Endothelial cell of umbilical vein (primary cell): ENCODE data around the gene CLASRP. TPM values are rescaled to one million over a fixed set of nuclear protein-coding genes. Genes with fewer than 3 reads are reported as not detected.

ENCODE experiments used
- BruUV-seq: library from RNA; stranded (reverse); fragments of 400-500 nt; replicated peaks from 2 replicates; lab custom pipeline; 2021; lab: Mats Ljungman, UMichigan
- CTCF ChIA-PET: fragments of 300-600, 350-600 bp; sonication (Branson Sonifier 250); formaldehyde crosslinking; loops from one replicate; lab custom pipeline; 2021; ENCODE audit warnings: antibody characterized with exemption, inconsistent platforms; lab: Charles Lee
- POLR2A ChIA-PET: fragments of 300-600, 350-600 bp; sonication (Branson Sonifier 250); formaldehyde crosslinking; loops from one replicate; lab custom pipeline; 2021; ENCODE audit warnings: antibody characterized with exemption, inconsistent platforms; lab: Charles Lee
- DNase-seq: peaks from one replicate; pipeline ENCODE4 v3.0.0-alpha.2; 2011; ENCODE audit warnings: low read depth, low spot score
- FAIRE-seq: peaks from 2 replicates; lab custom pipeline; 2011; peaks lifted over from hg19 to GRCh38; lab: Jason Lieb, UNC
- H2AFZ ChIP-seq: 2 replicates; pipeline ENCODE4 v1.6.0; 2012; ENCODE audit warnings: low read depth, low read length, control low read depth, inconsistent platforms
- H3K27ac ChIP-seq: 2 replicates; pipeline ENCODE4 v1.5.1; 2011; ENCODE audit warnings: low read depth, mild to moderate bottlenecking, control low read depth, low read length, moderate library complexity; ENCODE audit not compliant: insufficient read depth
- H3K27me3 ChIP-seq, 2 experiments: 2 replicates each; pipeline versions ENCODE4 v1.6.0 to v1.6.1; 2011; ENCODE audit warnings: low read length in 2 of 2, mixed read lengths in 1 of 2; ENCODE audit not compliant: control insufficient read depth in 2 of 2, insufficient read depth in 2 of 2
- H3K36me3 ChIP-seq, 2 experiments: 2 replicates in 1 of 2; 3 replicates in 1 of 2; pipeline ENCODE4 v1.5.1; 2011; ENCODE audit warnings: low read length in 2 of 2, mild to moderate bottlenecking in 1 of 2, moderate library complexity in 1 of 2; ENCODE audit not compliant: control insufficient read depth in 2 of 2, insufficient read depth in 2 of 2; ENCODE audit errors: extremely low read depth in 1 of 2
- H3K4me1 ChIP-seq: 3 replicates; pipeline ENCODE4 v1.5.1; 2011; ENCODE audit warnings: mild to moderate bottlenecking, low read length; ENCODE audit not compliant: control insufficient read depth, insufficient read depth; ENCODE audit errors: extremely low read depth
- H3K4me2 ChIP-seq: 2 replicates; pipeline ENCODE4 v1.6.1; 2011; ENCODE audit warnings: low read length, control low read depth, mixed read lengths; ENCODE audit not compliant: insufficient read depth
- H3K4me3 ChIP-seq, 3 experiments: fragments of 200-600 bp in 1 of 3; sonication (generic), shearing (Covaris generic) in 1 of 3; replicated peaks in 1 of 3; 2 replicates each; pipeline ENCODE4 v1.5.1; 2011 to 2016; ENCODE audit warnings: control low read depth in 3 of 3, low read length in 3 of 3, mild to moderate bottlenecking in 2 of 3, inconsistent platforms in 1 of 3, low read depth in 1 of 3, moderate library complexity in 1 of 3; ENCODE audit not compliant: insufficient read depth in 1 of 3
- H3K79me2 ChIP-seq: 2 replicates; pipeline ENCODE4 v1.6.0; 2012; ENCODE audit warnings: low read length, inconsistent platforms; ENCODE audit not compliant: control insufficient read depth, insufficient read depth
- H3K9ac ChIP-seq: replicated peaks from 2 replicates; pipeline ENCODE3; 2011; ENCODE audit warnings: low read length, control low read depth; ENCODE audit not compliant: insufficient read depth; ENCODE audit errors: extremely low read depth
- H3K9me1 ChIP-seq: replicated peaks from 3 replicates; pipeline ENCODE4 v1.6.0; 2011; ENCODE audit warnings: mild to moderate bottlenecking, low read length; ENCODE audit not compliant: control insufficient read depth, insufficient read depth; ENCODE audit errors: extremely low read depth
- H3K9me3 ChIP-seq: replicated peaks from 2 replicates; pipeline ENCODE4 v1.5.1; 2012; ENCODE audit warnings: low read length, inconsistent platforms; ENCODE audit not compliant: control insufficient read depth, insufficient read depth
- H4K20me1 ChIP-seq: replicated peaks from 2 replicates; pipeline ENCODE3; 2011; ENCODE audit warnings: mild to moderate bottlenecking, low read length; ENCODE audit not compliant: control insufficient read depth, insufficient read depth; ENCODE audit errors: extremely low read depth
- CTCF ChIP-seq, 2 donors: IDR thresholded peaks; 1 replicate in 1 of 2; 2 replicates in 1 of 2; pipeline ENCODE4 v1.5.1; 2011; ENCODE audit warnings: low read length in 2 of 2, mild to moderate bottlenecking in 2 of 2, moderate library complexity in 2 of 2, control low read depth in 1 of 2, inconsistent platforms in 1 of 2, low read depth in 1 of 2; ENCODE audit not compliant: insufficient read depth in 1 of 2; ENCODE audit errors: extremely low read depth in 1 of 2
- EZH2 ChIP-seq: IDR thresholded peaks from 2 replicates; pipeline ENCODE4 v1.6.1; 2012; ENCODE audit warnings: borderline replicate concordance, low read depth, mild to moderate bottlenecking, moderate library complexity, low read length, inconsistent platforms; ENCODE audit not compliant: severe bottlenecking
- FOS ChIP-seq: IDR thresholded peaks from 2 replicates; pipeline ENCODE4 v1.6.1; 2011; ENCODE audit warnings: mild to moderate bottlenecking, low read length, moderate library complexity, borderline replicate concordance; ENCODE audit not compliant: insufficient read depth
- GATA2 ChIP-seq: IDR thresholded peaks from 2 replicates; pipeline ENCODE4 v1.7.0; 2011; ENCODE audit warnings: low read depth, mild to moderate bottlenecking, moderate library complexity, mixed read lengths, low read length; ENCODE audit not compliant: insufficient read length, insufficient read depth
- JUN ChIP-seq: IDR thresholded peaks from 2 replicates; pipeline ENCODE4 v1.6.1; 2011; ENCODE audit warnings: borderline replicate concordance, low read depth; ENCODE audit not compliant: insufficient read length, insufficient read depth
- MYC ChIP-seq: IDR thresholded peaks from one replicate; pipeline ENCODE4 v1.6.1; 2011; ENCODE audit warnings: mild to moderate bottlenecking, low read depth, low read length
- POLR2A ChIP-seq: IDR thresholded peaks from 2 replicates; pipeline ENCODE4 v1.6.1; 2012; ENCODE audit warnings: low read depth, mild to moderate bottlenecking, control low read depth, low read length
- POLR2AphosphoS5 ChIP-seq: IDR thresholded peaks from 2 replicates; pipeline ENCODE4 v1.6.1; 2012; ENCODE audit warnings: low read depth, mild to moderate bottlenecking, control low read depth, low read length, moderate library complexity; ENCODE audit not compliant: insufficient read depth
- dilution Hi-C: fragments of 300-500 bp; cut with MboI; formaldehyde crosslinking; loops from one replicate; pipeline ENCODE4 v1.15.0; 2019; ENCODE audit warnings: low sequenced_read_pairs; ENCODE audit not compliant: extremely low pct_ligation_motif_present
- intact Hi-C: fragments of 100-400 bp; cut with micrococcal nuclease; formaldehyde crosslinking; loops from one replicate; pipeline ENCODE4 v1.10.0; 2022
- polyA plus RNA-seq, 4 experiments: library from polyadenylated mRNA; depleted of rRNA in 3 of 4; stranded (reverse) in 3 of 4; unstranded in 1 of 4; fragments of >200 nt; gene quantifications; 2 replicates each; pipeline versions ENCODE4 v1.2.1 to v1.2.3, GENCODE V29; 2011 to 2012; ENCODE audit warnings: missing spikeins in 1 of 4
- total RNA-seq: library from RNA; stranded (reverse); gene quantifications from 2 replicates; pipeline ENCODE4 v1.2.3, GENCODE V29; 2021
- TF ChIP-seq, protein P1 (sequence below): IDR thresholded peaks from 2 replicates; pipeline ENCODE4 v1.6.1; 2011; ENCODE audit not compliant: insufficient read depth, insufficient read length

CLASRP gene
- total and polyA plus RNA-seq, 2 donors (not counting 3 experiments of a cell fraction or from before 2014, with no cell fraction given) = 40.7 to 70.7 TPM

DNA sequence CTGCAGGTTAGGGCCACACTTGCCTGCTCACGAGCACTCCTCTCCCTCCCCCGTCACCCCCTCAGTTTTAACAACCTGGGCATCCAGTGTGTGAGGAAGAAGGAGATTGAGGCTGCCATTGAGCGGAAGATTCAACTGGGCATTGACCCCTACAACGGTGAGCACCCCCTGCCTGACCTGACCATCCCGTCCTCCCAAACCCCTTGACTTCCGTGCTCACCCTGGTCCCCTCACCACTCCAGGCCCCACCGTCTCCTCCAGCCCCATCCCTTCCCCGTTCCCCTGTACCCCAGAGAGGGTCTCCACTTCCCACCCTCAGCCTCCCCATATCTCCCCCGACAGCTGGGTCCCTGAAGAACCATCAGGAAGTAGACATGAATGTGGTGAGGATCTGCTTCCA is 13.6 kb upstream of the CLASRP start:
- ChIA-PET CTCF (no interaction called here), POLR2A (no interaction called here)
- no peaks in the 10 kb centered on the region for H3K9me1 ChIP-seq
- no TSS peak for BruUV-seq
- no peaks in the 10 kb centered on the region for H3K79me2 ChIP-seq
- FAIRE-seq = no peak
- no peak for DNase-seq
- H3K27ac ChIP-seq = no peak overlapping the region
- H3K27me3 ChIP-seq = no peaks in the 10 kb centered on the region
- dilution Hi-C loops (no loop called here), intact Hi-C loops (no loop called here)
- peaks cover 0 to 6% of the 10 kb centered on the region in 2 experiments for H3K36me3 ChIP-seq
- no peak overlapping the region for H3K9ac ChIP-seq
- no peak overlapping the region for H3K4me2 ChIP-seq
- TF ChIP-seq EZH2 (no peak), JUN (no peak), GATA2 (no peak), CTCF (IDR thresholded peaks at IDR 0.05; ENCODE audit: extremely low read depth in 1 of 2, insufficient read depth in 1 of 2, low read depth in 1 of 2, low read length in 2 of 2) (no peak), POLR2AphosphoS5 (no peak), POLR2A (no peak), MYC (no peak), FOS (no peak)
- TF ChIP-seq, protein P1, sequence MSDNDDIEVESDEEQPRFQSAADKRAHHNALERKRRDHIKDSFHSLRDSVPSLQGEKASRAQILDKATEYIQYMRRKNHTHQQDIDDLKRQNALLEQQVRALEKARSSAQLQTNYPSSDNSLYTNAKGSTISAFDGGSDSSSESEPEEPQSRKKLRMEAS = no peak
- no peaks in the 10 kb centered on the region for H4K20me1 ChIP-seq
- no peak overlapping the region for H3K4me3 ChIP-seq
- no peak overlapping the region for H2AFZ ChIP-seq
- no peaks in the 10 kb centered on the region for H3K4me1 ChIP-seq
- no peaks in the 10 kb centered on the region for H3K9me3 ChIP-seq
